ENCODE results near the gene CELF4.

The CELF4 gene

DNA sequence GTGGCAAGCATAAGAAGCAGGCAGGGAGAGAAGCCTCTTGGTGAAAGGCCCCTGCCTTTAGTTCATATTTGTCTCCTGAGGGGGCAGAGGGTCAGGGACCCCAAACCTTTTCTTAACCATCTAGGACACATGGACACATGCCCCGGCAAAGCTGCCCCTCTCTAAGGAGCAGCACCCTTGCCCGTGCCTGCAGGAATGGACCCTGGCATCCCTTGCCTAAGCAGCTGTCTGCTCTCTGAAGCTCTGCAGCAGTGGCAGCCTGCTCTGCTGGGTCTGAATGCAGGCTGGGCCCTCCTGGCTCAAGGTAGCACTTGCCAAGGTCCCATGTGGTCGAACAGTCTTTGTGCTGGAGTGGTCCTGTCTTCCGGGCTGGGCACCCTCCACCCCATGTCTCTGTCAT is 174.4 kb downstream of the CELF4 start:
- no peak for DNase-seq (ENCODE audit: low read depth)
- H3K4me3 ChIP-seq (ENCODE audit: low read depth, low read length), result no peak overlapping the region

DNA sequence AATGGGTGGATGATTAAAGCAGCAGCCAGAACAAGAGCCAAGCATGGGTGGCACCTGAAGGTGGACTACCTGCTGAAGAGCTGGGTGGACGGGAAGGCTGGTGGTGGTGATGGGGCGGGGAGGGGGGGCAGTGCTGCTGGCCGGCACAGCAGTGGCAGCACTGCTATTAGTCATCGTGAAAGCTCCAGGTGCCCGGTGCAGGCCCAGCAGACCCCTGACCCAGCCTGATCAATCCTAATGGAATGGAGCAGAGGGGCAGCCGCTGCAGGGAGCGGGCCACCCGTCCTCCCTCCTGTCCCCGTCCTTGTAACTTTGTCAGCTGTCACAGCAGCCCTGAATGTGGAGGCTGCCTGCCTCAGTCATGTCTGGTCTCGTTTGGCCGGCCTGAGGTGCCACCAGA is 174.9 kb downstream of the CELF4 start:
- no peak overlapping the region for H3K4me3 ChIP-seq (ENCODE audit: low read depth, low read length)
- DNase-seq (ENCODE audit: low read depth), result no peak

DNA sequence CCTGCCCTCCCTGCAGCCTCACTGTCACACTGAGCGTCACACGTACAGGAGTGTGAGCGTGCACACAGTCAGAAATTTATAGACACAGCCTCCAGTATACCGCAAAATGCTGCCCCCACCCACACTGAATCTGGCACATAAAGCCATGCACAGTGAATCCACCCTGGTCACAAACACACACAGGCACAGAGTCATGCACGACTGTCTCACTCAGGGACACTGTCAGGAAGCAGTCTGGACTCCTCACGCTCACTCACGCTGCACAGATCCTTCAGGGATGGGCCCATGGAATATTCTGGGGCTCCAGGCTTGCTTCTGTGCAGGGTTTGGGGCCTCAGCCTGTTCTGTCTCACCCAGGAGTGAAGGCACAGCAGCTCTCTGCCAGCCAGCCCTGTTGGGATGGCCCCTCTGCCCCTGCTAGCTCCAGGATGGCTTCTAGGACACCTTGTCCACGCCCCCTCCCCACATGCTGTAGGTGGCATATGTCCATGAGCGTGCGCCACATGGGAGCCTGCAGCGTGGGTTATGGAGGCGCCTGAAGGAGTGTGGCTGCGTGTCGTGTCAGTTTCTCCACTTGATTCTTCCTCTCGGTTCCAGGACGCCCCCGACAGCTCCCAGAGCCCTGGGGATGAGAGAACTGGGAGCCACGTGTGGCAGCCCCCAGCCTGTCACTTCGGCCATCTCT is 175.8 kb downstream of the CELF4 start:
- no peak overlapping the region for H3K4me3 ChIP-seq (ENCODE audit: low read depth, low read length)
- no peak for DNase-seq (ENCODE audit: low read depth)

DNA sequence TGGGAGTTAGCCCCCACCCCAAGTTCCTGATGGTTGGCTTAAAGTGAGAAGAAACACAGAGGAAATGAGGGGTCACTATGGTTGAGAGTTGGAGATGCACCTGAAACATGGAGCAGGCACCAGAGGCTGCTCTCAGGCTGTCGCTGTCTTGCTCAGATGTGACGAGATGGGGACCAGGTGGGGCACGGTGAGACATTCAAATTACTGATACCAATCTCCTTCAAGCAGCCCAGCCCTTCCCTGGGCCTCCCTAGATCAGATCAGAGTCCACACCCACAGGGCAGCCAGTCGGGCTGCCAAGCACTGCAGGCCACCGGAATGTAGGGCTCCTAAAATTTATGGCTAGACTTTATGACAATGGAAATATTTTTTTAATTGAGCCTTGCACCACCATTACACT is 176.6 kb downstream of the CELF4 start:
- no peak overlapping the region for H3K4me3 ChIP-seq (ENCODE audit: low read depth, low read length)
- DNase-seq (ENCODE audit: low read depth), result no peak

DNA sequence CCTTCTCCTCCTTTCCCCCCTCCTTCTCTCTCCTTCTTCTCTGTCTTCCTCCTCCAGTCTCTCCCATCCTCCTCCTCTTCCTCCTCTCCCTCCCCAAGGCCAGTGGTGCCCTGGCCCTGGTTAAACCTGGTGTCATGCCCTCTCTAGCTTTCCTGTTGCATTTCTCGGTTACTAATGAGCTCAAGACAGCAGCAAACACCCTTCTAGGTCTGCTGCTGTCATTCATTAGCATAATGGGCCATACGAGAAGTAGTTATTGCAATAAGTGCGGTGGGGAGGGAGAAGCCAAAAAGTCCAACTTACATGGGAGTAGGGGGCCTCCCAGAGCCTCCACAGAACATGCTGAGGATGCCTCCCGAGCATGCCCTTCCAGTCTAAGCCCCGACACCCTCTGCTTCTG is 177.2 kb downstream of the CELF4 start:
- no peak overlapping the region for H3K4me3 ChIP-seq (ENCODE audit: low read depth, low read length)
- no peak for DNase-seq (ENCODE audit: low read depth)

DNA sequence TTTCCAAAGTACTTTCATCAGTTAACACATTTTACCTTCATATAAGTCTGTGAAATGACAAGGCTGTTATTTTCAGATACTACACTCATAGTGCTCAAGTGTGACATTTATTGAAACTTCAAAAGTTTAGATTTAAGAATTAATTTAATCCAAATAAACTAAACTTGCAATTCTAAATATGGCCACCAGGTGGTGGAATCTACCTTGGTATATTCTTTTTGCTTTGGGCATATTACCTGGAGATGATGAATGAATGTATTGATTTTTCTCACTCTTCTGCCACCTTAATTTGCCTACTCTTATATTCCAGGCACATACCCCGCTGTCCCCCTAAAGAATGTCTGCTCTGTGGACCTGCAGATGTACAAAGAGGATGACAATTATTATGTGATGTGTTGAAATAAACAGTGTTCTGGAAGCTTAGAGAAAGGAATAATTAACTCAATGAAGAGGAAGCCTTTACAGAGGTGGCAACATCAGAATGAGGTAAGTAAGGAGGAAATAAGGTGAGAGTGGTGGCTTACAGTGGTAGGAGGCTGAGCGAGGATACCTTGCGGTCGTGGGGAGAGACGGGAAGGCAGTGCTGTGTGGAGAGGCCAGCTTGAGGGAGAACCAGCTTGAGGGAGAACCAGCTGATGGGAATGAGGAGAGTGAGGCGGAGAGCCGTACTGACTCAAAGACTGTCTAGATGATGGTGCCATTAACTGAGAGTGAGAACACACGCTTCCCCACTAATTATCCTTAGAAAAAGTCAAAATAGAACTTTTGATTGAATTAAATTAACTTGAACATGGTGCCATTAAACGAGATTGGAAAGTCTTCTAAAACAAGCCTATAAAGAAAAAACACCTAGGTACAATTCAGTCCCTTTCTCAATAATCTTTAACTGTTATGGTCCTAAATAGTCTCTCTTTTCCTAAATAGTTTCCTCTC is 179.5 kb downstream of the CELF4 start:
- no peak for DNase-seq (ENCODE audit: low read depth)
- H3K4me3 ChIP-seq (ENCODE audit: low read depth, low read length), result no peak overlapping the region

DNA sequence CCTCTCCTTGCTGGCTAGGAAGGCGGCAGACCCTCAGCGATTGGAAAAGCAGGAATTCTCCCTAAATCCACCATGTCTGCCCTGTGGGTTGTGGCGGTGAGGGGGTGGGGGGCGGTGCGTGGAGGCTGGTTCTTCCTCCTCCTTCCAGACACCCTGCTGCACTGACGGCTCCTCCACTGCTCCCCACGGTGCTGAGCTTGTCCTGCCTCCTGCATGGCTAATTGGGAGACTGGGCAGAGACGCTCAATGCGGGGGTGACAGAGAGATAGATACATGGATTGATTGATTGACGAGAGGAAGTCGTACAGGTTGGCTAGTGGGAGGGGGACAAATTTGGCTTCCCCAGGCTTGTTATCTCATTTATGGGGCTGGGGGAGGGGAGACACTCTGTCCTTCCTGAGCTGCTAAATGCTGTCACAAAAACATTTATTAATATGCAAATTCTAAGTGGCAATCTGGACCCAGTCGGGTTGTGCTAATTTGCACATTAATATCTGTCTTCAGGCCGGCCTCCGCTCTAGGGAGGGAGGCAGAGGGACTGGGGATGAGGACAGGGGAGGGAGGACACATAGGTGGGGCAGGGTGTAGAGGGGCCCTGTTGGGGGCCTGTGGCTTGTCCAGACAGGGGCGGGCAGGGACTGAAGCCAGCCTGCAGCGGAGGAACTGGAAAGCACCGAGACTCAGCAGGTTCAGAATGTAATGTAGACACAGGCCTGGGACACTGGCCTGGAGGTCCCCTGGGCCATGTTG is 181.6 kb downstream of the CELF4 start:
- no peak for DNase-seq (ENCODE audit: low read depth)
- no peak overlapping the region for H3K4me3 ChIP-seq (ENCODE audit: low read depth, low read length)

DNA sequence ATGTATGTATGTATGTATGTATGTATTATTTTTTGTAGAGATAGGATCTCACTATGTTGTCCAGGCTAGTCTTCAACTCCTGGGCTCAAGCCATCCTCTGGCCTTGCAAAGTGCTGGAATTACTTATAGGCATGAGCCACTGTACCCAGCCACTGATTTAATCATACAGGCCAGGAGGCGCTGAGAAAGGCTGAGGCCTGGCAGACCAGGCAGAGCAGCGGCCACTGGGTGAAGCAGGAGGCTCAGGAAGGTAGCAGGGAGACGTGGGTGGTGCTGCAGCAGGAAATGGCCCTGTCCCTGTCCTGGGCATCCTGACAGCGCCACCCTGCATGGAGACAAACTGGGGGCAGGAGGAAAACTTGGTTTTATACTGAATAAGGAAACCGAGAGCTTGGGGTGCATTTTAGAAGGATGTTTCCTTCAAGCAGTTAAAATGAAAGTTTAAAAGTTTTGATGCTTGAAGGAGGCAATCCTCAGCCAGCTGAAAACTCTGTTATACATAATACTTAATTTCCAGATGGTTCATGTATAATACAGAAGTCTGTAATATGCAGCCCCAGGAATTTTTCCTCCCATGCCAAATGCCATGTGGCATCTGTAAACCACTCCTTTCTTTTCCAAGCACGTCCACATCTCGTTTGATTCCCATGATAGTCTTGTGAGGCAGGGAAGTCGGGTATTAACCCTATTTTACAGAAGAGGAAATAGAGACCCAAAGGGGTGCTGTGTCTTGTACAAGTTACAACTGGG is 182.4 kb downstream of the CELF4 start:
- DNase-seq (ENCODE audit: low read depth), result no peak
- H3K4me3 ChIP-seq (ENCODE audit: low read depth, low read length), result no peak overlapping the region

DNA sequence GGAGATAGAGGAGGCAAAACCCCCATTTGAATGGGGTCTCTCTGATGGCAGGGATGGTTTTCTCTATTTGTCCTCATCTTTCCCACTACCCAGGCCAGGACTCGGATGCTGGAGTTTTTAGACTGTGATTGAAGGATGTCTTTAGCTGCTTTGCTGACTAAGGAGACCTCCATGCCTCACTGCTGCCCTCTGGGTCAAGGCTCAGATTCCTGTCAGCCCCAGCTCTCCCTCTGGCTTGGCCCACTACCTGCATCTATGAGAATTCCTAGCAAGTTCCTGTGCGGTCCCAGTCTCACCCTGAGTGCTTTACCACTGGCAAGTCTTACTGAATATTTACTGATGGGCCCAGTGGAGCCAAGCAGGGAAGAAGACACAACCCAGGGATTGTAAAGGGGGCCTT is 184.0 kb downstream of the CELF4 start:
- H3K4me3 ChIP-seq (ENCODE audit: low read depth, low read length), result no peak overlapping the region
- no peak for DNase-seq (ENCODE audit: low read depth)

DNA sequence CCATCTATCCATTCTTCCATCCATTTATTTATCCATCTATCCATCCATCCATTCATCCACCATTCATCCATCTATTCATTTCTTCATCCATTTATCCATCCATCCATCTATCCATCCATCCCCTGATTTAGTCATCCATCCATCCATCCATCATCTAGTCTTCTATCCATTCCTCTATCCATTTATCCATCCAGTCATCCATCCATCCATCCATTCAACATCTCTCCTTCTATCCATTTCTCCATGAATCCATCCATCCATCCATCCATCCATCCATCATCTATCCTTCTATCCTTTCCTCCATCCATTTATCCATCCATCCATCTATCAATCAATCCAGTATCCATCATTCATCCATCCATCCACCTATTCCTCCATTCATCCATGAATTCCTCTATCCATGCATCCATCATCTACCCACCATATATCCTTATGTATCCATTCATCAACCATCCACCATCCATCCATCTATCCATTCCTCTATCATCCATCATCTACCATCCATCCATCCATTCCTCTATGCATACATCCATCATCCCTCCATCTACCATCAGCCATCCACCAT is 185.0 kb downstream of the CELF4 start:
- H3K4me3 ChIP-seq (ENCODE audit: low read depth, low read length), result no peak overlapping the region
- no peak for DNase-seq (ENCODE audit: low read depth)

DNA sequence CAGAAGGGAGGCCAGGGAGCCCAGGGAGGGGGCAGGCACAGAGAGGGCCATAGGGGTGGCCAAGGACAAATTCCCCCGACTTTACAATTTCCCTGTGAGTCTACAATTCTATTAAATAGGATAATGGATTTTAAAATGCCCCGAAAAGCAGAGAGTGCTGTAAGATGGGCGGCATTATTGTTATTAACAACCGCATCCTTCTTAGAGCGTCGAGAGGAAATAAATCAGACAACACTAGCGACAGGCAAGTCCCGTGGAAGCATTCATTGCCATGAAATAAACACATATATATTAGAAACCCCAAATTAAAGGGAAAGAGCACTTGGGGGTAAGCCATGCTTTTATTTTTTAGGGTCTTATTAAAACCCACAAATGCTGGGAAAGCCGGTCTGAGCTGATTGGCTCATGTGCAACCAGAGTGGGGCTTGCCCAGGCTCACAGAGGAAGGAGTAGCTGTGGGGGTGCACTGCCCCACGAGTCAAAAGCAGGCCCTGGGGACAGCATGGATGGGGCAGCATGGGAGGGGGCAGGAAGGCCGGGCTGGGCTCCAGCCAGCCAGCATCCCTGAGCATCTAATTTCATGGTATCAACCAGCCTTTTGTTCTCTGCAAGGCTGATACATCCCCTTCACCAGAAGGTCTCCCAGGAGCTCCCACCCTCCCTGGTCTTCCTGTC is 187.1 kb downstream of the CELF4 start:
- H3K4me3 ChIP-seq (ENCODE audit: low read depth, low read length), result no peak overlapping the region
- DNase-seq (ENCODE audit: low read depth), result no peak

DNA sequence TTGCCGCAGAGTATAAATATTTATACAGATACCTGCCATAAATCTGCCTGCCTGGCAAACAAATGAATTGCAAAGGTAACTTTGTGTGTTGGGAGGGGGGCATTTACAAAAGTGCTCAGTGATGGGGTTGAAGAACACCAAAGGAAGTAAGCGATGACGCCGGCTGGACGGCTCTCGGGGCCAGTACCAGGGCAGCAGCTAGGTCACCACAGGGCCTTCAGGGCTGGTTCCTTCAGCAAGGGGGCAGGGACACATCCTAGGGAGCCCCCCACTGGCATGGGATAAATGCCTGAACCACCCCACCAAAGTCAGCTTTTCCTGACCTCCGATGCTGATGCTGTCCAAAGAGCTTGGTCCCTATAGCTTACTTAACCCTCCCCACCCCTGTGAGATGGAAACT is 190.4 kb downstream of the CELF4 start:
- no peak overlapping the region for H3K4me3 ChIP-seq (ENCODE audit: low read depth, low read length)
- no peak for DNase-seq (ENCODE audit: low read depth)

DNA sequence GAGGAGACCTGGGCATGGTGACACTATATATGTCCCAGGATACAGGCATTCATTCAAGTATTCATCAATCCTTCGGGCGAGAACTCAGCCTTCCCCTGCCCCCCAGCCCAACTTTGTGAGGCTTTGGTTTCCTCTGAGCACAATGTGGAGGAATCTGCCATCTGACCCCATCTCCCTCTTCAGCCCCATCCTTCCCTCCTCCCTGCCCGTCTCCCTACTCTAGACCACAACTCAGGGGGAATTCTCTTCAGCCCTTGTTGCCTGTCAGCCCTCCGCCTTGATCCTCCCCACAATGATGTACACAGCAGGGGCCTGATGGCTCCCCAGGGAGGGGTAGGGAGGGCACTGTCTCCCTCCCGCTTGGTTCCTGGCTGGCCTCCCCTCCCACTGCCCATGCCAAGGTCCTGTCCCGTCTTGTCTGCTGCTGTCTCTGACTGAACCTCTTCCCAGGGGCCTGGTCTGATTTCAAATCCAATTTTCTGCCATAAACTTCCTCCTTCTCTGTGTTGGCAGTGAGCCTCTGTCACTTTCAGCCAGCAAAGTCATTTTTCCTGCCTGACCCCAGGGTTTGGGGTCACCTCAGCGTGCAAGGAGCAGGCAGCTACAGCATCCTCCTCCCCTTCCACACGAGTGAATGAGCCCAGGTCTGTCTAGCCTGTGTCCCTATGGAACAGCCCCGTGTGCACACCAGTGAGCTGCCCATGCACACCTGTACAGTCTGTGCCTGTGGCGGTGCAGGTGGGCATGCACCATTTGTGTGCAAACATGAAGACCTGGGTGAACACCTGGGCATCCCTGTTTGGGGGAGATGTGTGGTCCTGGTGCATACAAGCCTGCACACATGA is 197.3 kb downstream of the CELF4 start:
- no peak overlapping the region for H3K4me3 ChIP-seq (ENCODE audit: low read depth, low read length)
- no peak for DNase-seq (ENCODE audit: low read depth)

DNA sequence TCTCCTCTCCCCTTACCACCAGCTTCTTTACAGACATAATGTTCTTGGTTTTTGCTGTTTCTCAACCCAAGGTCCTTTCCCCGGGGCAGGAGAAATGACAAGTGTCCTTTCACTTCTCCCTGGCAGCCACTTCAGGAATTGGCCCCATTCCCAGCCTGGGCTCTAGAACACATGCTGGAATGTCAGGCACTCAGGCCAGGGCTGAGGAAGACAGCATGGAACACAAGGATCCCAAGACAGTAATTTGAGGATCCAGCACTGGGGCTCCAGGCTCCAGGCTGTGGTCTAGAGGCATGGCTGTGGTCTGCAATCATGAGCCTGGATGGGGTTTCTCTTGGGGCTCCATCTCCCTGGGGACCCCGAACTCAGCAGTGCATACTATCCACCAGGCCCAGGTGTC is 201.4 kb downstream of the CELF4 start:
- no peak overlapping the region for H3K4me3 ChIP-seq (ENCODE audit: low read depth, low read length)
- DNase-seq (ENCODE audit: low read depth), result no peak

DNA sequence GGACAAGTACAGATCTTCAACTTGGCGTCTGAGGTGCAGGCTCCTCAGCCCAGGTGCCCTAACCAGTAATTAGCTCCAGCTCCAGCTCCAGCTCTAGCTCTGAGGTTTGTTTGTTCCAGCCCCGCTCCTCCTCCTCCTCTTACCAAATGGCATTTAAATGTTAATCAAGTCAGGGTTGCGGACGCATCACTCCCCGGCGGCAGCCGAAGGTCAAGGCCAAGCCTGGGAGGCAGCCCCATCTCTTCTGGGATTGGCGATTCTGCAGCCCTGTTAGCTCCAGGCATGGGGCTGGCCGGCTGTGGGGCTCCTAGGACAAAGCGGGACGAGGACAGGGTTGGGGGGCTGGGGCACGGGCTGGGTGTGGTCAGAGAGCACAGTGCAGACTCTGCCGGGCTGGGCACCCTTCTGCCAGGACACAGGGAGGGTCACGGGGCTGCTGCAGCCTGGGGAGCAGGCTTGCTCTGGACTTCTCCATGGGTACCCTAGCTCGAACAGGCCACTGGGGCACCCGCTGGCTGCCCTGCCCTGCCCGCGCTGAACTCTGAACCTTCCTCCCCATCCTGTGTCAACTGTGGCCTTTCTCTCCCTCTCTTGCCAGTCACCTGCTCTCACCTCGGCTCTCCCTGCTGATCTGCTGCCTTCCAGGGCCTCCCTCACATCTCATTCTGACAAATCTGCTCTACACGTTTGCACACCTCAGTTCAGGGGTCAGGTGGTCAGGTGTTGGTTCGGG is 203.3 kb downstream of the CELF4 start:
- DNase-seq (ENCODE audit: low read depth), result no peak
- no peak overlapping the region for H3K4me3 ChIP-seq (ENCODE audit: low read depth, low read length)

DNA sequence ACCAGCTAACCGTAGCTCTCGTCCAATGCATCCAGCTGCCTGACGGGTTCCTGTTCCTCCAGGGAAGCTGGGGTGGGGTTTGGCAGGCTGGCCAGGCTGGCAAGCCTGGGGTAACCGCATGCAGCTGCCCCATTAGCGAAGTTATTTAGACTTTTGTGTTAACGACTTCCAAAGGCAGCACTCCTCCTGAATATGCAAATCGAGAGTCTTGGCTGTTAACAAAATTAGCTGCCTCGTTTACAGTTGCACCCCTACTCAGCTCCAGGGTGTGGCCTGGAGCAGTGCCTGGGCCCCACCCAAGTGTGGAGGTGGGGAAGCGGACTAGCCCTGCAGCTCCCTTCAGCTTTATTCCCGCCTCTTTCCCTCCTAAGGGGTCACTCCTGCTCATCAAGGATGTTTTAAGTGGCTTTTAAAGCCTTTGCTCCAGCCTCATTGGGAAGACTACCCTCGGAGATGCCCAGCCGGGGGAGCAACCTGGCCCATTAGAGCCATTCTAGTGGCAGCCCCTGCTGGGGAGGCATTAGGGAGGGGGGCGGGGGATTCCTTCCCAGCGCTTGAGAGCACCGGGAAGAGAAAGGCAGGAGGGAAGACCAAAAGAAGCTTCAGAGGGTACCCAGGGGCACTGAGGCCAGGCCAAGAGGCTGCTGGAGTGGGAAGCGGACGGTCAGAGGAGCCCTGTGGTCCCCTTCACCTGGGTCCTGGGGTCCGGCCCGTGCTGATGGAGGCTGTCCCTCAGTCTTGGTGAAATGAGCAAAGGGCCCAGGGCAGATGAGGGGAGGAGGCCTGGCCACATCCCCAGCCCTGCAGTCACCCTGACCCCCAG is 204.1 kb downstream of the CELF4 start:
- no peak overlapping the region for H3K4me3 ChIP-seq (ENCODE audit: low read depth, low read length)
- DNase-seq (ENCODE audit: low read depth), result no peak
